Measurements from ENCODE around the gene HYI. TPM values are rescaled to one million over a fixed set of nuclear protein-coding genes. Genes with fewer than 3 reads are reported as not detected.

HYI gene
- total RNA-seq, 6 donors from 2014 or later, result 63.3 to 259 (median 68.8) TPM

DNA sequence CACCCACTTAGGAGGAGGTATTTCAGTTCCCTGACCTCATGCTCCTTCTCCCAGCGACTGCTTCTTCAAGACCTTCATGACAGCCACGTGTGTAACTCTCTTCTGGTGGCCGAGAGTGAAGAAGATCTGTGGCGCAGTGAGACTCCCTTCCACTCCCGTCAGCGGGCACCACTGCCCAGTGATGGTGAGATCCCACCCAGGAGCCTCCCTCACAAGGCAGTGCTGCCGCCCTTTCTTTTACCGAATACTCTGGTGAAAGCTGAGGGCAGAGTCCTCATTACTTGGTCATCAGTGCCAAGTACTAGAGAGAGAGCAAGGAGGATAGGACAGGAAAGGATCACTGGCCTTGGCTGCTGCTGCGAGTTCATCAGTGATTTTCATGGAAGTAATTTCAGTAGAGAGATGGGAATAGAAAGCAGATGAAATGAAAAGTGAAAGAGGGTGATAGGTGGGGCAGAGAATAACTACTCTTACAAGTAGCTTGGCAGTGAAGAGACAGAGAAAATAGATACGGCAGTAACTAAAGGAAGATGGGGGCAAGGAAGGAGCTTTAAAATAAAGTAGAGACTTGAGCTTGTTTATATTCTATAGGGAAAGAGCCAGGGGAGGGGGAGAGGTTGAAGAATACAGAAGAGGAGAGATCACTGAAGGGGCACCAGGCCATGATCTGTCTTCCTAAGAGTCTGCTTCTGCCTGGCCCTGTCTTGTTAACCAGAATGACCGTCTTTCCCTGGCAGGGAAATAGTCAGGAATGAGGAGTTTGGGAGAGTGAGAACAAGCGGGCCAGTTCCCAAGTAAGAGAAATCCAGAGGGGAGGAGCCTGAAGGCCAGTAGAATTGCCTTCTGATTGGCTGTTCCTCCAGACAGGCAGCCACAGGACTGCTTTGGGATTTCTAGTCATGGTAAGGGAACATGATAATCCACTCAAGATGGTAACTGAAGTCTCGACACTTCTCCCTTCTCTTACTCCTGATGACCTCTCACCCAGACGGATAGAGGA lies 18.3 kb downstream of the HYI start:
- peaks cover 28 to 88% (median 77%) of the 10 kb centered on the region in 4 donors for H3K36me3 ChIP-seq
- DNase-seq (no peak), ATAC-seq (ENCODE audit: low FRiP score in 2 of 2) (peak in 1 of 2 donors; percentile 89)
- H3K4me1 ChIP-seq, result peaks cover 0 to 7% (median 3%) of the 10 kb centered on the region in 4 donors
- no peak overlapping the region for H3K4me3 ChIP-seq
- 77 to 83% methylated on average over 14 of the region's 14 CpGs for WGBS, 2 donors
- no peaks in the 10 kb centered on the region for H3K27me3 ChIP-seq
- TF ChIP-seq, protein P1, sequence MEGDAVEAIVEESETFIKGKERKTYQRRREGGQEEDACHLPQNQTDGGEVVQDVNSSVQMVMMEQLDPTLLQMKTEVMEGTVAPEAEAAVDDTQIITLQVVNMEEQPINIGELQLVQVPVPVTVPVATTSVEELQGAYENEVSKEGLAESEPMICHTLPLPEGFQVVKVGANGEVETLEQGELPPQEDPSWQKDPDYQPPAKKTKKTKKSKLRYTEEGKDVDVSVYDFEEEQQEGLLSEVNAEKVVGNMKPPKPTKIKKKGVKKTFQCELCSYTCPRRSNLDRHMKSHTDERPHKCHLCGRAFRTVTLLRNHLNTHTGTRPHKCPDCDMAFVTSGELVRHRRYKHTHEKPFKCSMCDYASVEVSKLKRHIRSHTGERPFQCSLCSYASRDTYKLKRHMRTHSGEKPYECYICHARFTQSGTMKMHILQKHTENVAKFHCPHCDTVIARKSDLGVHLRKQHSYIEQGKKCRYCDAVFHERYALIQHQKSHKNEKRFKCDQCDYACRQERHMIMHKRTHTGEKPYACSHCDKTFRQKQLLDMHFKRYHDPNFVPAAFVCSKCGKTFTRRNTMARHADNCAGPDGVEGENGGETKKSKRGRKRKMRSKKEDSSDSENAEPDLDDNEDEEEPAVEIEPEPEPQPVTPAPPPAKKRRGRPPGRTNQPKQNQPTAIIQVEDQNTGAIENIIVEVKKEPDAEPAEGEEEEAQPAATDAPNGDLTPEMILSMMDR (IDR thresholded peaks at IDR 0.05), result no peak
- TF ChIP-seq EP300 (IDR thresholded peaks at IDR 0.05) (no peak), POLR2A (IDR thresholded peaks at IDR 0.05) (no peak), POLR2AphosphoS5 (IDR thresholded peaks at IDR 0.05) (no peak)
- no peaks in the 10 kb centered on the region for H3K9me3 ChIP-seq
- H3K27ac ChIP-seq, result peak overlapping the region; percentile 30 to 68 (median 54)

DNA sequence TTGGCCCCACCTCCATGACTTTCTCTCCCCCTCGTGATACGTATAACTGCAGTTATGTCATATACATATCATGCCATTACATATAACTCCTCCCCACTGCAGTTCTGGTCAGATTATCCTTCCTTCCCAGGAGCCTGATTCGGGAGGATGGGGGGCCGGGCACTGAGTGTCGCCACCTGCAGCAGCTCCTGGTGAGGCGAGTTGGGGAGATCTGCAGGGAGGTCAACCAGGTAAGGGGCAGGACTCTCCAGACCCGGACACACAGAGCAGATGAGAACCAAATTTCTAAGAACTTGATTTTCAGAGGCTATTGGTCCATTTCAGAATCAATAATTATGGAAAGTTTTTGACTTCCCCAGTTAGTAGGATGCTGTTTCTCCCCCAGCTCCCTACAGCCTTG lies 19.5 kb downstream of the HYI start:
- WGBS, 2 donors, result 94% methylated on average over 7 of the region's 7 CpGs
- H3K27ac ChIP-seq, result no peak overlapping the region
- H3K4me1 ChIP-seq, result peaks cover 0 to 7% (median 3%) of the 10 kb centered on the region in 4 donors
- peaks cover 33 to 88% (median 79%) of the 10 kb centered on the region in 4 donors for H3K36me3 ChIP-seq
- ATAC-seq (ENCODE audit: low FRiP score in 2 of 2), result no peak
- no peaks in the 10 kb centered on the region for H3K9me3 ChIP-seq
- no peaks in the 10 kb centered on the region for H3K27me3 ChIP-seq
- TF ChIP-seq POLR2A (IDR thresholded peaks at IDR 0.05) (no peak), EP300 (IDR thresholded peaks at IDR 0.05) (no peak), POLR2AphosphoS5 (IDR thresholded peaks at IDR 0.05) (no peak)
- TF ChIP-seq, protein P1 (IDR thresholded peaks at IDR 0.05), result no peak
- DNase-seq, result no peak
- no peak overlapping the region for H3K4me3 ChIP-seq

DNA sequence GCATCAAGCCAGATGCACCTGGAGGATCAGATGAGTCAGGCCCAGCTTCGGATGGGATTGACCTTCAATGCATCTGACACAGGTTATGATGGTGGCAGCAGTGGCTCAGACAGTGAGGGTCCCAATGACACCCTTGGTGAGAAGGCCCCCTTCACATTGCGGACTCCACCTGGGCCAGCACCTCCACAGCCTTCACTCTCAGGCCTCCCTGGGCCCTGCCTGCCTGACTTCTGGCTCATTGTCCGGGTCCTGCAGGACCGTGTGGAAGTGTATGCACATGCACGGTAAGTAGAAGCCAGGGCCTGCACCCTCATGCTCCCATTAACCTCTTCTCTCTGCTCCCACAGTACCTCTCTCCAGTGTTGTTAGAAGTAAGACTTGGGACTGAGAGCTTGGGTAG lies 20.8 kb downstream of the HYI start:
- Histone ChIP-seq H3K4me3 (no peak overlapping the region), H3K4me1 (peaks cover 0 to 9% (median 3%) of the 10 kb centered on the region in 4 donors), H3K36me3 (peaks cover 41 to 88% (median 82%) of the 10 kb centered on the region in 4 donors), H3K27ac (no peak overlapping the region), H3K9me3 (no peaks in the 10 kb centered on the region), H3K27me3 (no peaks in the 10 kb centered on the region)
- TF ChIP-seq EP300 (IDR thresholded peaks at IDR 0.05), result no peak
- TF ChIP-seq POLR2A (IDR thresholded peaks at IDR 0.05), result no peak
- TF ChIP-seq, protein P1 (IDR thresholded peaks at IDR 0.05), result no peak
- no peak for TF ChIP-seq POLR2AphosphoS5 (IDR thresholded peaks at IDR 0.05)
- ATAC-seq (ENCODE audit: low FRiP score in 2 of 2) (no peak), DNase-seq (no peak)
- WGBS, 2 donors, result 100% methylated on average over 2 to 3 of the region's 5 CpGs

DNA sequence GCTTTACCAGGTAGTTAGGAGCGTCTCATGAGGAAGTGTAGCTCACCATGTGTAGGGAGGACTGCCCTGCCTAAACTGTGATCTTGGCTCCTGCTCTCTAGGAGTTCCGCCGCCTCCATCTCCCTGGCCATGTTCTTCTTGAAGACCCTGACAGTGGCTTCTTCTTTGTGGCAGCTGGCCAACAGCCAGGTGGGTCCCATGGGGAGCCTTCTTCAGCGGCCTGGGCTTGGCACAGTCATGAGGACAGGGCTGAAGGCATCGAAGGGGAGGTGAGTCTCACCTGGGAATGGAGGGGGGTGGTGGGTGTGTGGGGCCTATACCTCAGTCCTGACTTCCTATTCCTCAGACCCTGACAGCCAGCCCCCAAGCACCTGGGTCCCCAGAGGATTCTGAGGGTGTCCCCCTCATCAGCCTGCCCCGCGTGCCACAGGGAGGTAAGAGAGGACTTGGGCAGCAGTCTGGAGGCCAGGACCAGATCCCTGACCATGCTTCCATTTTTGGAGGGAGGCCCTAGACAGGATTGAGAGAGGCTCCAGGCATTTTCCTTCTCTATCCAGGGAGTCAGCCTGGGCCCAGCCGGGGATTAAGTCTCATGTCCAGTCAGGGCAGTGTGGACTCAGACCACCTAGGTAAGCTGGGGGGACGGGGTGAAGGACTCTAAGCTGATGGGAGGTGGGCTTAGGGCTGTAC lies 21.4 kb downstream of the HYI start:
- TF ChIP-seq, protein P1 (IDR thresholded peaks at IDR 0.05), result no peak
- TF ChIP-seq POLR2A (IDR thresholded peaks at IDR 0.05), result no peak
- TF ChIP-seq EP300 (IDR thresholded peaks at IDR 0.05), result no peak
- no peak for TF ChIP-seq POLR2AphosphoS5 (IDR thresholded peaks at IDR 0.05)
- no peak for DNase-seq
- Histone ChIP-seq H3K9me3 (no peaks in the 10 kb centered on the region), H3K36me3 (peaks cover 42 to 88% (median 82%) of the 10 kb centered on the region in 4 donors), H3K27me3 (no peaks in the 10 kb centered on the region), H3K4me3 (no peak overlapping the region), H3K4me1 (peaks cover 0 to 11% (median 4%) of the 10 kb centered on the region in 4 donors), H3K27ac (no peak overlapping the region)
- ATAC-seq (ENCODE audit: low FRiP score in 2 of 2), result no peak
- WGBS, 2 donors, result 98% methylated on average over 6 to 9 of the region's 9 CpGs
